Rectal smooth muscle tissue (tissue), 1 donor: ENCODE results near the gene EPN3.

Experiments
- H3K27ac ChIP-seq: one replicate; pipeline ENCODE4 v1.7.0; 2013; ENCODE audit warnings: low read depth, low read length, inconsistent platforms
- H3K27me3 ChIP-seq: one replicate; pipeline ENCODE4 v1.7.0; 2013; ENCODE audit warnings: low read length; ENCODE audit not compliant: control insufficient read depth, insufficient read depth
- H3K36me3 ChIP-seq: one replicate; pipeline ENCODE4 v1.7.0; 2013; ENCODE audit warnings: low read length; ENCODE audit not compliant: control insufficient read depth, insufficient read depth
- H3K4me1 ChIP-seq: one replicate; pipeline ENCODE4 v1.7.0; 2013; ENCODE audit warnings: low read length; ENCODE audit not compliant: control insufficient read depth, insufficient read depth
- H3K4me3 ChIP-seq: one replicate; pipeline ENCODE4 v1.7.0; 2013; ENCODE audit warnings: low read length
- H3K9ac ChIP-seq: one replicate; pipeline ENCODE4 v1.7.0; 2013; ENCODE audit warnings: low read length

EPN3 gene

DNA sequence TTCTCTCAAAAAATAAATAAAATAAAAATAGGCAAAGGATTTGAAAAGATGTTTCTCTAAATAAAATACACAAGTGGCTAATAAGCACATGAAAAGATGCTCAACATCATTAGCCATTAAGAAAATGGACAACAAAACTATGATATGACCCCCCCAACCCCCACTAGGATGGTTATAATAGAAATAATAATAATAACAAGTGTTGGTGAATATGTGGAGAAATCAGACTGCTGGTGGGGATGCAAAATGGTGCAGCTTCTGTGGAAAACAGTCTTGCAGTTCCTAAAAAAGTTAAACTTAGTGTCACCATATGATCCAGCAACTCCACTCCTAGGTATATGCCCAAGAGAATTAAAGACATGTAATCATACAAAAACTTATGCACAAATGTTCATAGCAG lies 33.3 kb upstream of the EPN3 start:
- H3K4me1 ChIP-seq = no peaks in the 10 kb centered on the region
- no peaks in the 10 kb centered on the region for H3K36me3 ChIP-seq
- H3K4me3 ChIP-seq = no peak overlapping the region
- H3K27me3 ChIP-seq = no peaks in the 10 kb centered on the region
- H3K27ac ChIP-seq = no peak overlapping the region
- H3K9ac ChIP-seq = no peak overlapping the region

DNA sequence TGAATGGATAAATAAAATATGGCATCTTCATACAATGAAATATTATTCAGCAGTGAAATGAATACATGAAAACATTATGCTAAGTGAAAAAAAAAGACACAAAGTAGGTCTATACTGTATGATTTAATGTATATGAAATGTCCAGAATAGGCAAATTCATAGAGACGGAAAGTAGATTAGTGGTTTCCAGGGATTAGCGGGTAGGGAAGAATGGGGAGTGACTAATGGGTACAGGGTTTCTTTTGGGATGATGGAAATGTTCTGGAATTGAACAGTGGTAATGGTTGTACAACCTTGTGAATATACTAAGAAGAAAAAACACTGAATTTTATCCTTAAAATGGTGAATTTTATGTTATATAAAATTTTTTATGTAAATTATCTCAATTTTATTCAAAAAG lies 32.8 kb upstream of the EPN3 start:
- Histone ChIP-seq H3K27me3 (no peaks in the 10 kb centered on the region), H3K36me3 (no peaks in the 10 kb centered on the region), H3K4me3 (no peak overlapping the region)

DNA sequence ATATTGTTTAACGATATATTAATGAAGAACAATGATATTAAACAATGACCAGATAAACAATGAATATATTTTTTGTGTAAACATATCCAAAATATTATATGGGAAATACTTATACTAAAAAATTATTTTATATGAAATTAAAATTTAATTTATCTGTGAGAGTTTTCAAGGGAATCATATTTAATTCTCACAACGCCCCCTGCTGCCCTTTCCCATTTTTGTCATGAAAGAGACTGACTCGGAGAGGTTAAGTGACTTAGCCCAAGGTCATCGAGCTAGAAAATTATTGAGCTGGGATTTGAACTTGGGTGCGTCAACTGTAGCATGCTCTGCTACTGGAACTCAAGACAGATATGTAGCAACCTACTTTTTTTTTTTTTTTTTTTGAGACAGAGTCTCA lies 31.5 kb upstream of the EPN3 start:
- Histone ChIP-seq H3K36me3 (no peaks in the 10 kb centered on the region), H3K27ac (no peak overlapping the region), H3K4me1 (no peaks in the 10 kb centered on the region), H3K9ac (no peak overlapping the region), H3K4me3 (no peak overlapping the region), H3K27me3 (no peaks in the 10 kb centered on the region)

More for the DNA sequence above, 32.8 kb upstream of the EPN3 start:
- no peak overlapping the region for H3K27ac ChIP-seq
- H3K9ac ChIP-seq = no peak overlapping the region
- H3K4me1 ChIP-seq = no peaks in the 10 kb centered on the region

DNA sequence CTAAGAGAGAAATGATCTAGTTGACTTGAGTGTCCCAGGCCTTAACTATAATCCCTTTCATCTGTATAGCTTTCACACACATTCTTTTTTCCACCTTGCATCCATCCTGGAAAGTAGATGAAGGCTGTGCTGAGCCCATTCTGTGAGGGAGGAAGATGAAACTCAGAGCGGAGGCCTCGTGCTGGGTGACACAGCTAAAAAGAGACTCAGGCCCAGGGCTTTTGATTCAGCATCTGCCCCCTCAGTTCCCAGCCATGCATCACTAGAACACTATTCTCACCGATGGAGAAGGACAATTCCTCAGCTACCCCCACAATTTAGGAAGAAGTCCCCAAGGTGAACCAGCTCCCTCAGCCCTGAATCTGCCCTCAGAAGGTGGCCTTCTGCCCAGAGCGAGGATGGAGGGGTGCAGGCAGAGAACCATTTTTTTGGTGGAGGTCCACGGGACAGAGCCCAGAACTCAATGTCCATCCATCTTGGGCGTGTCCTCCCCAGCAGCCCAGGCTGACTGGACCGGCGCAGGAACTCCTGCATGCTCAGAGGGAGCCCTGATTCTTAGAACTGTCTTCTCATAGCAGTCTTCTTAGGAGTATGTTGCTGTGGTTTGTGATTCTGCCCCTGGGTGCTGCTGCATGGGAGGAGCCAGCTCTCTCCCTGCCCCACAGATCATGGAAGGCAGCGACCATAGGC lies 30.1 kb upstream of the EPN3 start:
- no peaks in the 10 kb centered on the region for H3K36me3 ChIP-seq
- no peak overlapping the region for H3K27ac ChIP-seq

DNA sequence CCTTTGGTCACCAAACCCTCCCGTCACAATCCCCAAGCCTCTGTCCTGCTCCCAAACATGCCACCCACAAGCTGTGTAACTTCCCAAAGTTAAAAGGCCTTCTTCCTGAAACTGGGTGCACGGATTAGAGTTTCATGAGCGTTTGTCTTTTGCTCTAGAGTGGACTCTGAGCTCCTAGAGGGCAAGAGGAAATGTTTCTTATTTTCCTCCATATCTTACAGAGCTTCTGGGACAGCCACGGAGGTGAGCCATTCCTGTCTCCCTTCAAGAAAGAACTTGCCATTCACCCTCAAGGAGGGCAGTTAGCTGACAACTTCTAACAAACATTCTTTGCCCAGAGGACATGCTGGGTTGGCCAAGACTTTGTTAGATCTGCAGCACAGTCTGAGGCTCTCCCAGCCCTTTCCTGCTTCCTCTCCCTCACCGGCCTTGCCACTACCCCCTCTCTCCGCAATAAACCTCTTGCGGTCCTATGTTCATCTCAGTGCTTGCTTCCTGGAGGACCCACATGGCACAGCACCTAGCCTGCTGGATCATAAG lies 26.9 kb upstream of the EPN3 start:
- Histone ChIP-seq H3K36me3 (no peaks in the 10 kb centered on the region), H3K4me1 (peaks cover 5% of the 10 kb centered on the region), H3K4me3 (no peak overlapping the region), H3K9ac (no peak overlapping the region), H3K27ac (no peak overlapping the region), H3K27me3 (no peaks in the 10 kb centered on the region)

More for the DNA sequence above, 30.1 kb upstream of the EPN3 start:
- Histone ChIP-seq H3K4me1 (no peaks in the 10 kb centered on the region), H3K9ac (no peak overlapping the region), H3K27me3 (no peaks in the 10 kb centered on the region), H3K4me3 (no peak overlapping the region)

DNA sequence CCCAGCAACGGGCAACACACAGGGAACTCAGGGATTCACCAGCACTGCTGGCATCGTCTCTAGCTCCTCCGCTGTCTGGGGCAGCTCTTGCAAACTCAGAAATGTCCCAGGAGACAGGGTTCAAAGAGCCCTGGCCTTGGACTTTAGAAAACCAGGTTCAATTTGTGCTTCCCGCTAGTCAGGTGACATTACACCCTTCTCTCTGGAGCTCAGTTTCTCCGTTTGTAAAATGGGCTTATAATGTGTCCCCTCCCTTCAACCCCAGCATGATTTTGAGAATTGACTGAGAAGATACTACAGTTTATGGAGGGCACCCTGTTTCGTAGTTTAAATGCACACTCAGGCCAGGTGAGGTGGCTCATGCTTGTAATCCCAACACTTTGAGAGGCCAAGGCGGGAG lies 26.2 kb upstream of the EPN3 start:
- H3K4me3 ChIP-seq = no peak overlapping the region
- H3K9ac ChIP-seq = no peak overlapping the region
- H3K4me1 ChIP-seq = peaks cover 5% of the 10 kb centered on the region
- H3K36me3 ChIP-seq = no peaks in the 10 kb centered on the region
- H3K27ac ChIP-seq = no peak overlapping the region
- H3K27me3 ChIP-seq = no peaks in the 10 kb centered on the region

DNA sequence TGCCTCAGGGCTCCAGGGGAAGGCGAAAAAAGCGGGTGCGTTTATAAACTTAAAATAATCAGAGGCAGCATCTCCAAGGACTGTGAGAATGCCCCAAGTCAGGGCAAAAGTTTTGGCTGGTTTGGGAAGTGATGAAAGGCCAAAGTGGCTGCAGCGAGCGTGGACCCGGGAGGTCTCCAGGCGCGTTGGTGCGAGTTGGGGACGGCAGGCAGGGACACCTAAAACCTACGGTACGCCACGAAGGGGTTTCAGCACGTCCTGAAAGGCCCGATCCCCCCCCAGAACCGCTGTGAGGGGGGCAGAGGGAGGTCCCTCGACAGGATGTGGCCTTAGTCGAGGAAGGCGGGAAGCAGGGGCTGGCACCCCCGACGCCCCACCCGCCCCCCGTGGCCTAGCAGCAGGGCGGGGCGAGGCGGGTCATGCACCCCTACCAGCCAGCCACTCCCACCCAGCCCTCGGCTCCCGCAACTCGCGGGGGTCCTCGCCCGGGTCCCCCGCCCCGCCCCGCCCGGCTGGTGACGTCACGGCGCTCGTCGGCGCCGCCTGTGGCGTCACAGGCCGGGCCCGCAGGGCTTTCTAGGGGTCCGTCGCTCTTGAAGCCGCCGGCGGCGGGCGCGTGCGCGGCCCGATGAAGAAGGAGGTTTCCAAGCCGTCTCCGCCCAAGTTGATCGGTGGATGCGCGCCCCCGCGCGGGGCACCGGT lies 24.5 kb upstream of the EPN3 start, which contains the start of gene MYCBPAP:
Gene MYCBPAP (plus strand): TSS at position 569 of the 702 bp plus-strand sequence. CDS start 236 bp downstream, outside the sequence.
- H3K36me3 ChIP-seq = no peaks in the 10 kb centered on the region
- peak within 1 kb of the TSS; percentile 46 for H3K4me3 ChIP-seq
- no peaks in the 10 kb centered on the region for H3K27me3 ChIP-seq
- peak within 1 kb of the TSS; percentile 12 for H3K9ac ChIP-seq
- peak within 1 kb of the TSS; percentile 18 for H3K27ac ChIP-seq
- H3K4me1 ChIP-seq = peaks cover 5% of the 10 kb centered on the region

DNA sequence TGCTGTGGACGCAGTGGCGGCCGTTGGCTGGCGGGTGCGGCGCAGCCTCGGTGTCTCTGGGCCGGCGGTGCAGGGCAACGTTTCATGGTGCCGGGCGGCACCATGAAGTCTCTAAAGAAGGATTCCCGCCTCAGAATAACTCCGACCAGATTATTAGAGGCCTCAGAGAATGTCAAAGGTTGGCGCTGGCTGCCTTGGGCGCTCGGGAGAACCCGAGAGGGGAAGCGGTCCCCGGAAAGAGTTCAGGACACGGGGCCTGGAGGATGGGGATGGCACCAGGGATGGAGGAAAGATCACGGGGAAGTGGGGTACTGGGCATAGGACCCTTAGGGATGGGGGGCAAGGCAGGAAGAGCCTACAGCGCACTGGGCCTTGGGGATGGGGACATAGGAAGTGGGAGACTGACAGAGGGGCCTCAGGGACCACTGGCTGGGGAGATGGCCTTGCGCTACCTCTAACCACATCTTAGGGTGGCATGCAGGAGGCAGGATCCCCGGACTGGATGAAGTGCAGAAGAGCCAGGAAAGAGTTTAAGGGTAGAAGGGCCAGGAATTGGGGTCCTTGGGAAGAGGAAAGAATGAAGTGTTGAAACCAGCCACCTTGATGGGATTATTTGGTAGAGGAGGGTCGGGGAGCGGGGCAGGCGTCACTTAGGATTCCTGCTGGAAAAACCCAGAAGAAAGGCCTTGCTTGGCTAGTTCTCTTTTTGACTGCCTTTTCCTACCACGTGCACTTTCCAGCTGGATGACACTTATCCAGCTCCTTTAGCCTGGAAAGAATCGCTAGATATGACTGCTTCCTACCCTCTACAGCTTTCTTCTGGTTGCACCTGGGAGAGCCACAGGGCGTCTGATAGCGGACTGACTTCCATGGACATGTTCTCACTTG lies 23.7 kb upstream of the EPN3 start:
- H3K4me1 ChIP-seq = peaks cover 5% of the 10 kb centered on the region
- no peaks in the 10 kb centered on the region for H3K36me3 ChIP-seq
- H3K4me3 ChIP-seq = peak overlapping the region; percentile 46
- H3K27me3 ChIP-seq = no peaks in the 10 kb centered on the region
- peak overlapping the region; percentile 18 for H3K27ac ChIP-seq
- no peak overlapping the region for H3K9ac ChIP-seq

DNA sequence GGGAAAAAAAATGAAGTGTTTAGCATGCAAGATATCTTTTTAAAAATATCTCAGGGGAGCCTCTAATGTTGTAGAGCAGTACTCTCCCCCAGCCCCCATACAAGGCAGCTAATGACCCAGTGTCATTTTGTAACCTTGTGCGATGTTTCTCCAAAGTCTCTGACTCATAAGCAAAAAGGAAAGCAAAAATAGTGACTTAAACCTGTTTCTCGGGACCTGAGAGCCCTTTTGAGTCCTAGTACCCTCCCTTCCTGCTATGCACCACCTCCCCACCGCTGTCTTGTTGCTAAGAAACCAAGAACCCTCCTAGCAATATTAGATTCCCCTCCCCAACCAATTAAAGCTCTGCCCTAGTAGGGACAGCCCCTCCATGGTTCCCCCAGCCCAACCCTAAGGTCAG lies 21.5 kb upstream of the EPN3 start:
- Histone ChIP-seq H3K4me1 (peaks cover 5% of the 10 kb centered on the region), H3K27me3 (no peaks in the 10 kb centered on the region), H3K4me3 (no peak overlapping the region), H3K36me3 (no peaks in the 10 kb centered on the region), H3K27ac (no peak overlapping the region), H3K9ac (no peak overlapping the region)

DNA sequence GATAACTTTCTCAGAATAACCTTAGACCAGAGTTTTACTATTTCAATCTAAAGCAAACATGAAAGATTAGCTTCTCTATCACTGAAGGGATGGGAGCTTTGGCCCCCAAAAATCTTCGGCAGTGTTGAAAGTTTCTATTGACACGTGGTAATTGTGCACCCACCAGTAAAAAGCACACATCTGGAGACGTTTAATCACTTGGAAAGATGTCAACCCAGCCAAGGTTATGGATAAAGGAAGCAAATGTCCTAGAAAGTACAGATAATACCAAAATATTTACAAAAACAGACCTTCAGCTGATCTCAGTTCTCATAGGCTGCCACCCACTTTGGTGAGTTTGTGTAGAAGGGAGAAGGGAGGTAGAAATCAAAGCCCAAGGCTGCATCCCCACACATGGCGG lies 19.0 kb upstream of the EPN3 start:
- Histone ChIP-seq H3K4me1 (peaks cover 3% of the 10 kb centered on the region), H3K27me3 (no peaks in the 10 kb centered on the region)

DNA sequence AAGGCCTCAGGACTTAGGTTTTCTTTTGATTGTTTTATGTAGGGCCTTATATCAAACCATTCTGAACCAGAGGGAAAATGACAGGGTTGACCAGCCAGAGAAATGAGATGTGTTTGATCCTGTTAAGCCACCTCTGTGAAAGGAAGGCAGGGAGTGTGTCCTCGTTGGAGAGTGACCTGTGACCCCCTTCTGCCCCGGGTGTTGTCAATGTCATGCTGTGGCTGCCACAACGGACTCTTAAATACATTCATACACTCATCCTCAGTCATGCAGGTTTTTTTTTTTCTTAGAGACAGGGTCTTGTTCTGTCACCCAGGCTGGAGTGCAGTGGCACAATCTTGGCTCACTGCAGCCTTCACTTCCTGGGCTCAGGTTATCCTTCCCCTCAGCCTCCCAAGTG lies 18.1 kb upstream of the EPN3 start:
- Histone ChIP-seq H3K27ac (no peak overlapping the region), H3K36me3 (no peaks in the 10 kb centered on the region), H3K27me3 (no peaks in the 10 kb centered on the region), H3K4me1 (no peaks in the 10 kb centered on the region), H3K9ac (no peak overlapping the region), H3K4me3 (no peak overlapping the region)

More for the DNA sequence above, 19.0 kb upstream of the EPN3 start:
- Histone ChIP-seq H3K4me3 (no peak overlapping the region), H3K27ac (no peak overlapping the region), H3K9ac (no peak overlapping the region), H3K36me3 (no peaks in the 10 kb centered on the region)
